Aorta (tissue), 5 donors: Measurements from ENCODE around the gene DEFB113. TPM values are rescaled to one million over a fixed set of nuclear protein-coding genes. Genes with fewer than 3 reads are reported as not detected.

Experiments
- ATAC-seq: fragments of 200-7000 bp; cut with Tn5 transposase; one replicate; pipeline ENCODE4 v1.9.1; 2022; ENCODE audit warnings: moderate library complexity; ENCODE audit not compliant: low FRiP score
- DNase-seq, 2 donors: peaks; one replicate each; pipeline ENCODE4 v3.0.0-alpha.2; 2020
- H3K27ac ChIP-seq, 2 donors: one replicate each; pipeline ENCODE4 v1.5.1; 2013; ENCODE audit warnings: low read length in 2 of 2, mild to moderate bottlenecking in 2 of 2, moderate library complexity in 2 of 2, control low read depth in 1 of 2, inconsistent platforms in 1 of 2, low read depth in 1 of 2
- H3K27me3 ChIP-seq, 2 donors: one replicate each; pipeline ENCODE4 v1.6.1; 2013; ENCODE audit warnings: control low read depth in 1 of 2, low read length in 1 of 2, mild to moderate bottlenecking in 1 of 2, moderate library complexity in 1 of 2; ENCODE audit not compliant: insufficient read depth in 2 of 2, control insufficient read depth in 1 of 2
- H3K36me3 ChIP-seq, 2 donors: one replicate each; pipeline ENCODE4 v1.6.1; 2013; ENCODE audit warnings: control low read depth in 1 of 2, low read length in 1 of 2, mild to moderate bottlenecking in 1 of 2; ENCODE audit not compliant: insufficient read depth in 2 of 2, control insufficient read depth in 1 of 2
- H3K4me1 ChIP-seq, 2 donors: one replicate each; pipeline ENCODE4 v1.6.1; 2013; ENCODE audit warnings: low read length in 2 of 2, control low read depth in 1 of 2, mild to moderate bottlenecking in 1 of 2, moderate library complexity in 1 of 2; ENCODE audit not compliant: insufficient read depth in 2 of 2, control insufficient read depth in 1 of 2
- H3K4me3 ChIP-seq, 2 donors: one replicate each; pipeline ENCODE4 v1.5.1; 2013; ENCODE audit warnings: low read length in 2 of 2, control low read depth in 1 of 2, mild to moderate bottlenecking in 1 of 2
- H3K9me3 ChIP-seq: one replicate; pipeline ENCODE4 v1.6.1; 2013; ENCODE audit warnings: mild to moderate bottlenecking, low read length; ENCODE audit not compliant: control insufficient read depth
- WGBS, 2 donors: extraction: QIAGEN DNeasy Blood & Tissue Kit; methylation state at CpG; one replicate each; pipeline ENCODE4 v1.1.7; 2013; 5-methylcytosine and 5-hydroxymethylcytosine counted together
- intact Hi-C, 2 donors: fragments of 100-400 bp; cut with DNase I; formaldehyde crosslinking; loops; one replicate each; pipeline versions ENCODE4 v1.14.2 to v1.15.0; 2022
- polyA plus RNA-seq, 2 donors: library from polyadenylated mRNA; stranded (reverse); fragments of 200-250 nt; gene quantifications; one replicate each; pipeline ENCODE4 v1.2.3, GENCODE V29; 2013
- total RNA-seq, 2 donors: library from RNA; stranded (reverse); fragmentation: NEBNext Ultra II Directional; extraction: Animal tissue kit (Norgen Biotek cat#: 25700); gene quantifications; one replicate each; pipeline ENCODE4 v1.2.1, GENCODE V29; 2021
- donor health status: healthy with polysubstance abuse.
- donor health status: Bipolar disorder and iron deficiency.
- donor health status: DM: no; HTN: no; CAD: no.
- donor health status: DM: no; HTN: no; CAD: no.
- donor health status: DM: yes; HTN: yes; CAD: no.

Gene DEFB113
- total and polyA plus RNA-seq, 4 donors: not detected

GRCh38 chr6:49929340-49929739 is 40.1 kb downstream of the DEFB113 start:
- Histone ChIP-seq H3K36me3 (no peaks in the 10 kb centered on the region), H3K4me1 (no peaks in the 10 kb centered on the region), H3K27me3 (peaks cover 0 to 2% of the 10 kb centered on the region in 2 donors), H3K4me3 (no peak overlapping the region), H3K27ac (no peak overlapping the region), H3K9me3 (no peaks in the 10 kb centered on the region)
- intact Hi-C loops: no loop called here
- DNase-seq (no peak), ATAC-seq (no peak)

- no peak overlapping the region for H3K27ac ChIP-seq
- H3K4me3 ChIP-seq: no peak overlapping the region
- ATAC-seq: no peak
- no peaks in the 10 kb centered on the region for H3K9me3 ChIP-seq
- WGBS, 2 donors: 36 to 42% methylated on average over 3 of the region's 3 CpGs
- H3K27me3 ChIP-seq: peaks cover 0 to 2% of the 10 kb centered on the region in 2 donors
- no peaks in the 10 kb centered on the region for H3K4me1 ChIP-seq
- no peak for DNase-seq
- intact Hi-C loops: no loop called here
- no peaks in the 10 kb centered on the region for H3K36me3 ChIP-seq
These were observed 45.6 kb downstream of the DEFB113 start for GRCh38 chr6:49923826-49924225.

GRCh38 chr6:49919935-49920644 is 49.3 kb downstream of the DEFB113 start:
- H3K4me3 ChIP-seq: no peak overlapping the region
- H3K36me3 ChIP-seq: no peaks in the 10 kb centered on the region
- no peaks in the 10 kb centered on the region for H3K9me3 ChIP-seq
- intact Hi-C loops: no loop called here
- WGBS, 2 donors: 76 to 80% methylated on average over 5 of the region's 5 CpGs
- no peaks in the 10 kb centered on the region for H3K4me1 ChIP-seq
- ATAC-seq: no peak
- DNase-seq: no peak
- no peak overlapping the region for H3K27ac ChIP-seq
- H3K27me3 ChIP-seq: no peaks in the 10 kb centered on the region

- Histone ChIP-seq H3K36me3 (no peaks in the 10 kb centered on the region), H3K27ac (no peak overlapping the region), H3K9me3 (no peaks in the 10 kb centered on the region), H3K4me3 (no peak overlapping the region), H3K27me3 (no peaks in the 10 kb centered on the region), H3K4me1 (no peaks in the 10 kb centered on the region)
- WGBS, 2 donors: 31 to 39% methylated on average over 4 of the region's 4 CpGs
- ATAC-seq (no peak), DNase-seq (no peak)
- intact Hi-C loops: no loop called here
These were observed 50.2 kb downstream of the DEFB113 start for GRCh38 chr6:49919261-49919660.

GRCh38 chr6:49918787-49919186 is 50.6 kb downstream of the DEFB113 start:
- ATAC-seq (no peak), DNase-seq (no peak)
- Histone ChIP-seq H3K4me1 (no peaks in the 10 kb centered on the region), H3K9me3 (no peaks in the 10 kb centered on the region), H3K27ac (no peak overlapping the region), H3K4me3 (no peak overlapping the region), H3K27me3 (no peaks in the 10 kb centered on the region), H3K36me3 (no peaks in the 10 kb centered on the region)
- WGBS, 2 donors: 32 to 33% methylated on average over 2 of the region's 2 CpGs
- intact Hi-C loops: no loop called here

Other genes with a start within 250 kb of the DEFB113 start
- gene CRISP3, start 225.2 kb downstream of the DEFB113 start, total RNA-seq: not detected
- gene CRISP3, start 225.2 kb downstream of the DEFB113 start, polyA plus RNA-seq: under 1 TPM in 1 of 2 donors, not detected in 1; 0.05 TPM
- not detected for gene PGK2, start 182.3 kb downstream of the DEFB113 start, total RNA-seq
- not detected for gene PGK2, start 182.3 kb downstream of the DEFB113 start, polyA plus RNA-seq
- not detected for gene CRISP1, start 103.1 kb downstream of the DEFB113 start, total RNA-seq
- not detected for gene CRISP1, start 103.1 kb downstream of the DEFB113 start, polyA plus RNA-seq
- gene DEFB114, start 5.5 kb downstream of the DEFB113 start, total RNA-seq: not detected
- not detected for gene DEFB114, start 5.5 kb downstream of the DEFB113 start, polyA plus RNA-seq
- gene DEFB110, start 52.4 kb upstream of the DEFB113 start, total RNA-seq: not detected
- gene DEFB110, start 52.4 kb upstream of the DEFB113 start, polyA plus RNA-seq: not detected
- not detected for gene DEFB112, start 80.3 kb upstream of the DEFB113 start, total RNA-seq
- not detected for gene DEFB112, start 80.3 kb upstream of the DEFB113 start, polyA plus RNA-seq